Stomach (tissue), 4 donors: Measurements from ENCODE around the gene TPSB2.
"Not testable (repeated sequence)": the region's sequence is repeated elsewhere in the genome, so short reads cannot be mapped to it uniquely, and the experiment has no call there.

ENCODE experiments used
- CTCF ChIP-seq, 7 experiments: fragments of 450-650 bp in 4 of 7; fragments of 200-600 bp in 3 of 7; sonication (generic) in 3 of 7; IDR thresholded peaks; one replicate each; pipeline ENCODE4 v1.5.1; 2016 to 2019; ENCODE audit warnings: antibody characterized with exemption in 7 of 7, control low read depth in 2 of 7, mild to moderate bottlenecking in 1 of 7
- EP300 ChIP-seq: sonication (generic); formaldehyde crosslinking; IDR thresholded peaks from one replicate; pipeline ENCODE4 v1.6.1; 2017; ENCODE audit warnings: antibody characterized with exemption
- POLR2A ChIP-seq, 4 donors: fragments of 450-650 bp; IDR thresholded peaks; one replicate each; pipeline ENCODE4 v1.6.1; 2016; ENCODE audit warnings: antibody characterized with exemption in 4 of 4, control low read depth in 2 of 4, mild to moderate bottlenecking in 1 of 4, moderate library complexity in 1 of 4
- POLR2AphosphoS5 ChIP-seq, 3 donors: sonication (generic); formaldehyde crosslinking; IDR thresholded peaks; one replicate each; pipeline ENCODE4 v1.6.1; 2016; ENCODE audit warnings: antibody characterized with exemption in 3 of 3

GRCh38 chr16:1185460-1186207 is 44.4 kb downstream of the TPSB2 start:
- TF ChIP-seq CTCF (IDR thresholded peaks at IDR 0.05); POLR2AphosphoS5 (IDR thresholded peaks at IDR 0.05); POLR2A (IDR thresholded peaks at IDR 0.05); EP300: not testable (repeated sequence)
